GM19324 (cell line): ENCODE results near the gene IER3.

Experiments used
- ATAC-seq: cut with Tn5 transposase; IDR thresholded peaks from one replicate; pipeline ENCODE4 v1.9.1; 2021; ENCODE audit warnings: mild to moderate bottlenecking, moderate library complexity; ENCODE audit not compliant: unreplicated experiment, low FRiP score

Gene IER3

GRCh38 chr6:30749554-30750378 is 5.4 kb upstream of the IER3 start:
- ATAC-seq: no peak

GRCh38 chr6:30748851-30749540 is 4.6 kb upstream of the IER3 start:
- no peak for ATAC-seq

- no peak for ATAC-seq
Measured at GRCh38 chr6:30747902-30748769, 3.8 kb upstream of the IER3 start.

GRCh38 chr6:30747300-30747687 is 2.9 kb upstream of the IER3 start:
- ATAC-seq: no peak

- peak; percentile 28 for ATAC-seq
Measured at GRCh38 chr6:30743099-30744053, 971 bp downstream of the IER3 start.

GRCh38 chr6:30742316-30743098 is 1.8 kb downstream of the IER3 start, which contains the start of gene FLOT1:
FLOT1 (minus strand) TSS chr6:30742687; CDS start chr6:30742189, 498 bp downstream.
- ATAC-seq: peak; percentile 70

GRCh38 chr6:30741789-30742315 is 2.5 kb downstream of the IER3 start:
- no peak for ATAC-seq

GRCh38 chr6:30741063-30741779 is 3.1 kb downstream of the IER3 start:
- no peak for ATAC-seq

- no peak for ATAC-seq
Measured at GRCh38 chr6:30740540-30740870, 3.8 kb downstream of the IER3 start.

GRCh38 chr6:30738532-30738931 is 5.8 kb downstream of the IER3 start:
- no peak for ATAC-seq

GRCh38 chr6:30735668-30736314 is 8.6 kb downstream of the IER3 start:
- no peak for ATAC-seq

- no peak for ATAC-seq
Measured at GRCh38 chr6:30732237-30732943, 12.0 kb downstream of the IER3 start.

GRCh38 chr6:30730601-30731435 is 13.5 kb downstream of the IER3 start:
- ATAC-seq: peak; percentile 44

GRCh38 chr6:30727920-30728553 is 16.3 kb downstream of the IER3 start:
- no peak for ATAC-seq

- ATAC-seq: no peak
Measured at GRCh38 chr6:30726506-30727413, 17.6 kb downstream of the IER3 start.
